ENCODE data around the gene RND3. TPM values are rescaled to one million over a fixed set of nuclear protein-coding genes. Genes with fewer than 3 reads are reported as not detected.

Gene RND3, protein sequence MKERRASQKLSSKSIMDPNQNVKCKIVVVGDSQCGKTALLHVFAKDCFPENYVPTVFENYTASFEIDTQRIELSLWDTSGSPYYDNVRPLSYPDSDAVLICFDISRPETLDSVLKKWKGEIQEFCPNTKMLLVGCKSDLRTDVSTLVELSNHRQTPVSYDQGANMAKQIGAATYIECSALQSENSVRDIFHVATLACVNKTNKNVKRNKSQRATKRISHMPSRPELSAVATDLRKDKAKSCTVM
- not detected for polyA plus RNA-seq (ENCODE audit: low read depth in 6 of 6)

DNA sequence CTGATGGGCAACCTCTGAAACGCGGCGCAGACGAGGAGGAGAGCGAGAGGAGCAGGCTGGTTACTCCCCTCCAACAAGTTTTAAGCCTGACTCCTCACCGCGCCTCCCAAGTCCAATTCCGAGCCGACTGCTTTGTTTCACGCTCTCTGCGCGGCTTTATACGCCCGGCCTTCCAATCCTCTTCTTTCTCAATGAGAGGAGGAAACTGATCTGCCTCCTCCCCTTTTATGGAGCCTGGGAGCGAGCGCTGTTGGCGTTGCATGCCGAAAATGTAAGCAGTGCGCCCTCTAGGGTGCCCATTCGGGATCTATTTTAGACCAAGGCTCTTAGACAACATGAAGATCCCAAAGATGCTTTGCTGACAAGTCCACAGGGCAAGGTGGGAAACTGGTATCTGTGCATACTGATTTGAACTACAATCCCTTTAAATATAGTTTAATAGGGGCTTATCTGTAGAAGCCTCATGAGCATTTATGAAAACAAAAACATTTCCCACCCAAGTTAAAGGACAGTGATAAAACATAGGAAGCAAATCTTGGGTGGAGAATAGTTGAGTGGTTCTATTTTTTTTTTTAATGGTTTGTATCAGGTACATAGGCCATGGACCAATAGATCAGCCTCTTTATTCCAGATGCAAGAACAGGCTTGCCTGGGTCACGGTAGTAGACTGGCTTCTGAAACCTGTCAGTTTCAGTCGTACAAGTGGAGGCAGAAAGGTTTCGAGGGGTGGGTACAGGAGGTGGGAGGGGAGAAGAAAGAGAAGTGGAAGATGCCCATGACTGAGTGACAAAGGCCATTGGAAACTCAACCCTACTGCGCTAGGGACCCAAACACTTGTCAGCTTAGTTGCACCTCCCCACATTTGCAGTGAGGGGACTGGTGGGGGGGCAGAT, at the start of gene RND3:
TSS of gene RND3 (minus strand) at position 131 of the 893 bp plus-strand sequence. CDS start 250 bp downstream, outside the sequence.
- ATAC-seq (ENCODE audit: low read depth in 2 of 2) (no peak), DNase-seq (no peak)
- Mint-ChIP-seq H3K27ac (peak within 1 kb of the TSS in 2 of 6 donors; percentile 49 to 64), H3K9me3 (peaks cover 0 to 8% (median 0%) of the 10 kb centered on the region in 7 donors), H3K27me3 (peaks cover 40 to 64% (median 63%) of the 10 kb centered on the region in 3 donors), H3K36me3 (no peaks in the 10 kb centered on the region), H3K4me3 (peak within 1 kb of the TSS in 2 of 8 donors; percentile 34 to 81), H3K4me1 (peaks cover 7 to 13% (median 9%) of the 10 kb centered on the region in 3 donors)

DNA sequence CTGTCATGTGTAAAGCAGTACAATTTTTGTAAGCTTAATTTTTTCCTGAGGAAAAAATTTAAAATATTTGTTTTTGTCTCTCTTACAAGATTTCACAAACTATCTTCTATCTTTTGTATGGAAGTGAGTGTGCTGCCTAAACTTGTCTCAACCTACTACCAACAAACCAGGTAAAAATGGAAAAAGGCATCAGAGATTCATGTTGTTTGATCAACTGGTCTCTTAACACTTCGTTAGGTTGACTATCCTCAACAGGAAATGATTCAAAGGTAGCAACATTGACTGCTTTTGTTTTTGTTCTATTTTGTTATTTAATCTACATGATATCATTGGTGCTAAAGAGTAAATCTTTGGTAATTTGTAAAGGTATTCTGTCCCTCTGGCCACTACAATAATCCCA, 47.7 kb upstream of the RND3 start:
- no peaks in the 10 kb centered on the region for H3K27me3 Mint-ChIP-seq
- DNase-seq: no peak
- peaks cover 3 to 16% (median 10%) of the 10 kb centered on the region in 7 donors for H3K9me3 Mint-ChIP-seq
- H3K27ac Mint-ChIP-seq: no peak overlapping the region
- H3K36me3 Mint-ChIP-seq: no peaks in the 10 kb centered on the region
- no peak overlapping the region for H3K4me3 Mint-ChIP-seq
- ATAC-seq (ENCODE audit: low read depth in 2 of 2): no peak
- H3K4me1 Mint-ChIP-seq: no peaks in the 10 kb centered on the region

DNA sequence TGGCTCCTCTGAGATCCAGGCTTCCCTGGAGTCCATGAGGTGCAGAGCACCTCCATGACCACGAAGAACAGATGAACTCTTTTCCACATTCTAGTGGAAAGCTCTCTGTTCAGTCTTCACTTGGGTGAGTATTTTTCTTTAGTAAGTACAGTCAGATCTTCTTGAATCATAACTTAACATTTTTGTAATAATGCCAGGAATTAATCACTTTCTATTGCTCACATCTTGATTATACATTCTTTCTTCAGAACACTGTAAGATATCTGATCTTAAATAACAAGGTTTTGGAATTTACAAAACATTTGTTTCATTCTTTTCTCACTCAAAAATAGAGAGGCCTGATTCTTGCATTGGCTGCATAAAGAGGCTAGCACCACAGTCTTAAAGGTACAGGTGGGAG, 45.4 kb upstream of the RND3 start:
- ATAC-seq (ENCODE audit: low read depth in 2 of 2): no peak
- H3K36me3 Mint-ChIP-seq: no peaks in the 10 kb centered on the region
- no peak overlapping the region for H3K4me3 Mint-ChIP-seq
- no peaks in the 10 kb centered on the region for H3K4me1 Mint-ChIP-seq
- DNase-seq: no peak
- H3K27me3 Mint-ChIP-seq: no peaks in the 10 kb centered on the region
- no peak overlapping the region for H3K27ac Mint-ChIP-seq
- H3K9me3 Mint-ChIP-seq: peaks cover 3 to 12% (median 6%) of the 10 kb centered on the region in 7 donors

DNA sequence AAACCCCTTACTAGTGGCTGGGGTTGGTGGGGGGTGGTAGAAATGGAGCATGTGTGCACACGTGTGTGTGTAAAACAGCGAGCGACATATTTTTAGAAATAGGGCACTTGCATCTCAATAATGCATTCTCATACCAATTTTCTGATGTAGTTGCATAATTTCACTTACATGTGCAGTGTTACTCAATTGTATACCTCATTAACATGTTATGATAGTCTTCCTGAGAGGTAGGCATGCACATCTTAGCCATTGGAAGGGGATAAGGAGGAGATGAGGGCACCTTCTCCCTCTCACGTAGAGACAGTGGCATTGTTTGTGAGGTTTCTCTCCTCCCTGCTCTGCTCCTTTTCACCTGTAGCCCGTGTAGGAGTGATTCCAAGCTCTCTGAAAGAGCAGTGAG, 44.6 kb upstream of the RND3 start:
- Mint-ChIP-seq H3K4me1 (no peaks in the 10 kb centered on the region), H3K9me3 (peaks cover 3 to 11% (median 4%) of the 10 kb centered on the region in 7 donors), H3K27ac (no peak overlapping the region), H3K27me3 (no peaks in the 10 kb centered on the region), H3K36me3 (no peaks in the 10 kb centered on the region), H3K4me3 (no peak overlapping the region)
- ATAC-seq (ENCODE audit: low read depth in 2 of 2) (no peak), DNase-seq (no peak)

DNA sequence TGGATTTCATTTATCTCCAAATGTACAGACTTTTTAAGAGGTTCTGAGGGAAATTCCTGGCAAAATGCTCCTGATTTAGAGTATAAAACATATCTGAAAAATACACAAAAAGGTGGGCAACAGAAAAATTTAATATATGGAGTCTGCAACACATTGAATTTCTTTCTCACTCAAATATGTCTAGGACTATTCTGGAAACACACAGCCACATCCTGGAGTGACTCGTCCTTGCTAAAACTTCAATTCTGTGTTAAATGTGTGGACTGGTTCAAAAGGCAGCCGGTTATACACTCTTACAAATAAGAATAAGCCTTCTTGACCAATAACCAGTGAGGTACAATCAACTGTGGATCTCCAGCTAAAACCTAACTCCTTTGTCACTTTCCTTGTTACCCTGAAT, 44.1 kb upstream of the RND3 start:
- no peak overlapping the region for H3K27ac Mint-ChIP-seq
- H3K36me3 Mint-ChIP-seq: no peaks in the 10 kb centered on the region
- no peaks in the 10 kb centered on the region for H3K27me3 Mint-ChIP-seq
- H3K4me3 Mint-ChIP-seq: no peak overlapping the region
- no peak for DNase-seq
- no peaks in the 10 kb centered on the region for H3K4me1 Mint-ChIP-seq
- ATAC-seq (ENCODE audit: low read depth in 2 of 2): no peak
- H3K9me3 Mint-ChIP-seq: peaks cover 0 to 11% (median 2%) of the 10 kb centered on the region in 7 donors

DNA sequence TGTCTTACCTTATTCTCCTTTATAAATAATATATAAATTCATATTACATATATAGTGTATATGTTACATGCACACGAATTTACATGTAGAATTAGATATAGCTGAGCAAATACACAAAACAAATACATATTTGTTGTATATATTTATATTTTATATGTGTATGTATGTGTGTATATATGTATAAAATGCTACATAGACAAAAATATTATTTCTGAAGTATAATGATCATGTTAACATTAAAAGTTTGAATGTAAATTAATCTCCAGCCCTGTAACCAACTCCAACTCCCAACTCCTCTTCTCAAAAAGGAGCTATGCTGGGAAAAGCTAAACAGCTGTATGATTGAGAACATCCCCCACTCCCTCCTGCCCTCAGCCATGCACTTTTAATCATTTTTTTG, 42.7 kb upstream of the RND3 start:
- no peaks in the 10 kb centered on the region for H3K36me3 Mint-ChIP-seq
- H3K27ac Mint-ChIP-seq: no peak overlapping the region
- DNase-seq: no peak
- H3K9me3 Mint-ChIP-seq: peaks cover 0 to 10% (median 0%) of the 10 kb centered on the region in 7 donors
- H3K4me1 Mint-ChIP-seq: no peaks in the 10 kb centered on the region
- no peaks in the 10 kb centered on the region for H3K27me3 Mint-ChIP-seq
- peak overlapping the region in 1 of 8 donors; percentile 73 for H3K4me3 Mint-ChIP-seq
- ATAC-seq (ENCODE audit: low read depth in 2 of 2): no peak

DNA sequence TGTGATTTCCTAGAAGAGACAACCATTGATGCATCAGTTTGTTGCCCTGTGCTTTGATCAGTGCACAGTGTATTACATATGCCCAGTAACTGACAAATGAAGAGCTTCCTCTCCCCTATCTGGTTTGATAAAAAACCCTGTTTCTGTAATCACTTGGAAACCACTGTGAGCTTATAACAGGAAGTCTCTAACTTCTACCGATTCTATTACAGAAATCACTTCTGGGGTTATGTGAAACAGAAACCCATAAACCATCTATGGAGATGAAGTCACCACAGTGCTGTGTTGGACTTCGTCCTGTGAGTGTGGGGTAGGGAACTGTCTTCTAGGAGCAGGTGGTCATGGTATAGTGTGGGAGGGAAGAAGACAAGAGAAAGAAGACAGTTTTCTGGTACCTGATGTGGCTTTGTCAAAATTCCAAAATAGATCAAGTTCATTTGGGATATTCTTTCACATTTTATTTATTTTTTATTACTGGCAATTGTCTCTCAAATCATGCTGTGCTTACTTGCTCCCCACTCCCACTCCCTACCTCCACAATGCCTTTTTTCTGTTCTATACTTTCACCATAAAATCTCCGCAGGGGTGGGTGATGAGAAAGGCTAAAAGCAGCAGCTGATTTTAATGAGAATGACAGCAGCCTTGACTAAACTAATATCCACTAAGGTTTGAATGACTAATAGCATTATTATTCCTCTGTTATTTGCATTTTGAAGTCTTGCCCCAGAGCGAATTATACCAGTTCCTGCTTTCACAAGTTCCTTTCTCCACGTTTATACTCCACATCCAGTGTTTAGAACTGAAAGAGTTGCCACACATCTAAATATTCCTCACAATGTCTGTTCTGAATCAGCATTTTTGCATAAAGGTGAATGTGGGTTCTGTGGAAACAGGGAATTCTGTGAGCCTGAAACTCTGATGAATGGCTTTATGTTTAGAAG, 41.7 kb upstream of the RND3 start:
- Mint-ChIP-seq H3K27me3 (no peaks in the 10 kb centered on the region), H3K4me3 (no peak overlapping the region), H3K9me3 (peaks cover 0 to 10% (median 0%) of the 10 kb centered on the region in 7 donors), H3K36me3 (no peaks in the 10 kb centered on the region), H3K27ac (peak overlapping the region in 1 of 6 donors; percentile 40), H3K4me1 (no peaks in the 10 kb centered on the region)
- DNase-seq: no peak
- ATAC-seq (ENCODE audit: low read depth in 2 of 2): no peak

DNA sequence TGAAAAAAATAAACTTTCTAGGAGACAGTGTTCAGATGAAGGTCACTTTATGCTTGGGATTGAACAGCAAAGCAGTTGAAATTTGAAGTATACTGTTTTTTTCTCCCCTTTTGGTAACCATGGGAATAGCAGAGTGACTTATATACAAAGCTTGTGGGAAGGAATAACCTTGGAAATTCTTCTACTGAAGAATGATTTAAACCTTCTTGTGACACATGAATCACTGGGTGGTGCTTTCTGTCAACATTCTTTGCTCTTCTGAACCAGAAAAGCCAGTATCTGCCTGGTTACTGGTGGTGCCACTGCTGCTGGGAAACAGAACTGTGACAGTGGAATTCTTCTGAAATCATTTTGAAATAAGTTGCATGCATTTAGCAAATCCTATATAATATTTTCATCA, 39.4 kb upstream of the RND3 start:
- H3K36me3 Mint-ChIP-seq: no peaks in the 10 kb centered on the region
- no peak overlapping the region for H3K4me3 Mint-ChIP-seq
- no peak overlapping the region for H3K27ac Mint-ChIP-seq
- H3K27me3 Mint-ChIP-seq: no peaks in the 10 kb centered on the region
- no peak for DNase-seq
- H3K9me3 Mint-ChIP-seq: peaks cover 3 to 15% (median 4%) of the 10 kb centered on the region in 7 donors
- H3K4me1 Mint-ChIP-seq: no peaks in the 10 kb centered on the region
- ATAC-seq (ENCODE audit: low read depth in 2 of 2): no peak

DNA sequence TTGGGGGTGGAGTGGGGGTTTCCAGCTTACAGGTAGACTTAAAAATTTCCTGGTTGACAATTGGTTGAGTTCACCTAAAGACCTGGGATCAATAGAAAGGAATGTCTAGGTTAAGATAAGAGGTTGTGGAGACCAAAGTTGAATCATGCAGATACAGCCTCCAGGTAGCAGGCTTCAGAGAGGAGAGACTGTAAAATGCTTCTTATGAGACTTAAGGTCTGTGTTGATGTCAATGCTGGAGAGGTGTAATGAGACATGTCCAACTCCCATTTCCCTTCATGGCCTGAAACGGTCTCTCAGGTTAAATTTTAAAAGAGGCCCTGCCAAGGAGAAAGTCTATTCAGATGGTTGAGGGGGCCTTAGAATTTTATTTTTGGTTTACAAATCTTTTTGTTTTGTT, 38.5 kb upstream of the RND3 start:
- H3K27ac Mint-ChIP-seq: peak overlapping the region in 1 of 6 donors; percentile 6
- peaks cover 0 to under 1% of the 10 kb centered on the region in 2 donors for H3K36me3 Mint-ChIP-seq
- no peak overlapping the region for H3K4me3 Mint-ChIP-seq
- peaks cover 3 to 15% (median 5%) of the 10 kb centered on the region in 7 donors for H3K9me3 Mint-ChIP-seq
- DNase-seq: no peak
- no peaks in the 10 kb centered on the region for H3K4me1 Mint-ChIP-seq
- H3K27me3 Mint-ChIP-seq: no peaks in the 10 kb centered on the region
- no peak for ATAC-seq (ENCODE audit: low read depth in 2 of 2)

DNA sequence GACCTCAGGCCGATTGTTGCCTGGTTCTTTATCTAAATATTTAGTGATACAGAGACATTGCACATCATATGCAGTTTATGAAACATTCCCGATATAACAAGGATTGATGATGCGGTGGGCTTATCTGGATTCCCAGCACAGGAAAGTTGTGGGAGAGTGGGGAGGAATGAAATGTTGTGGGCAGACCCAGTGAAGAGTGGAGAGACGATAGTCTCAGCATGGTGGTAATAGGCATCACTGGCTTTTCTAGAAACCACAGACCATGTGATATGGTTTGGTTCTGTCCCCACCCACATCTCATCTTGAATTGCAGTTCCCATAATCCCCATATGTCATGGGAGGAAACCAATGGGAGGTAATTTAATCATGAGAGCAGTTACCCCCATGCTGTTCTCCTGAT, 34.8 kb upstream of the RND3 start:
- H3K36me3 Mint-ChIP-seq: peaks cover 0 to 4% of the 10 kb centered on the region in 2 donors
- peaks cover 3 to 15% (median 5%) of the 10 kb centered on the region in 7 donors for H3K9me3 Mint-ChIP-seq
- no peak overlapping the region for H3K4me3 Mint-ChIP-seq
- H3K27ac Mint-ChIP-seq: no peak overlapping the region
- no peaks in the 10 kb centered on the region for H3K27me3 Mint-ChIP-seq
- H3K4me1 Mint-ChIP-seq: no peaks in the 10 kb centered on the region
- ATAC-seq (ENCODE audit: low read depth in 2 of 2): no peak
- DNase-seq: no peak

DNA sequence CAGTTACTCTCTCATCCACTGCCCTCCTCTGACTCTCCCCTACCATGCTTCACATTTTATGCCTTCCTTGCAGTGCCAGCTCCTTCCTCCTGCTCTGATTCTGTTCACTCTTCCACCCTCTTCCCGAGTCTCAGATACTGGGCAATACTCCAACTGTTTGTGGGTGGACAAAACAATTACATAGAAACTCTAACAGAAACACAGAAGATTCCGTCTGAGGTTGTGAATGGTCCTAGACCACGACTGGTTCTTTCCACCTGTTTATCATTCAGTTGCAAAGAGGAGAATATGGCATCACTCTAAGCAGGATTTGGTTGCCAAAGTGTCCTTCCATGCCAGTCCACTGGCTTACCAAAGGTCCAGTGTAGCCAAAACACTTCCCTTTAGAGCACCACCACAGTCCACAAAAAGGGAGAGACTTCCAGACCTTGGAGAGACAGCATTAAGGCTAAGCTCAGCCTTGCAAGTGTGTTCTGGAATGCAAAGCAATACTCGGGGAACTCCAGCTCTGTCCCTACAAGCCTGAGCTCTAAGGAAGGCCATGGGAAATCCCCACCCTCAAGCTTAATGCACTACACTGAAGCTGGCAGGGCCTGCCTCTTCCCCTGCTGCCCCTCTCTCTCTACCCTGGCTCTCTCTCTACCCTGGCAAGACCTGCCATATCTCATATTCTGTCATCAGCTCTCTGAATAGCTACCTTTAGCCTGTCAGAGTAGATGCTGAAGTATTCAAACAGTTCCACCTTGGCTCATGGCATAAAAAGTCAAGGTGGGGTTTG, 33.6 kb upstream of the RND3 start:
- Mint-ChIP-seq H3K36me3 (peaks cover 0 to 4% of the 10 kb centered on the region in 2 donors), H3K4me1 (no peaks in the 10 kb centered on the region)

DNA sequence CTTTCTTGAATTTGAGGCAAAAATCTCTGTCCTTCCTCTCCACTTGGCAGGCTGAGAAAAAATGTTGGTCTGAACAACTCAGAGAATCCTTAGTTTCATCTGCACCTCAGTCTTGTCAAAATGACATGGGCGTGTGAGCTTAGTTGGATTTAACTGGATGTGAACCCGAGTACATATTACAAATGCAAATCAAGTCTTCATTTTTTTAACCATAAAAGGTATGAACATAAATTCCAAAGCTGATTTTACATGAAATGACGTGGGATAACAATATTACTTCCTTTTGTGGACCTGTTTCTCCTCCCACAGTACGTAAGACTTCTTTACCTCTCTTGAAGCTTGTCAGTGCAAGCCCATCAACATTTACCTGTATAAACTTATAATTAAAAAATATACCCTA, 32.6 kb upstream of the RND3 start:
- H3K9me3 Mint-ChIP-seq: peaks cover 3 to 15% (median 4%) of the 10 kb centered on the region in 7 donors
- ATAC-seq (ENCODE audit: low read depth in 2 of 2) (no peak), DNase-seq (no peak)
- H3K36me3 Mint-ChIP-seq: peaks cover 0 to 4% of the 10 kb centered on the region in 2 donors
- no peak overlapping the region for H3K27ac Mint-ChIP-seq
- no peaks in the 10 kb centered on the region for H3K27me3 Mint-ChIP-seq
- no peak overlapping the region for H3K4me3 Mint-ChIP-seq
- H3K4me1 Mint-ChIP-seq: no peaks in the 10 kb centered on the region

More for the DNA sequence above, 33.6 kb upstream of the RND3 start:
- peaks cover 3 to 15% (median 5%) of the 10 kb centered on the region in 7 donors for H3K9me3 Mint-ChIP-seq
- peak overlapping the region in 1 of 6 donors; percentile 28 for H3K27ac Mint-ChIP-seq
- H3K27me3 Mint-ChIP-seq: no peaks in the 10 kb centered on the region
- DNase-seq: no peak
- no peak overlapping the region for H3K4me3 Mint-ChIP-seq
- no peak for ATAC-seq (ENCODE audit: low read depth in 2 of 2)

Data from naive B cell (primary cell).